ENCODE data around the gene MTREX. TPM values are rescaled to one million over a fixed set of nuclear protein-coding genes. Genes with fewer than 3 reads are reported as not detected.

MTREX gene
- total RNA-seq, 4 donors from 2014 or later = 57.2 to 124 (median 61.5) TPM

- Histone ChIP-seq H3K36me3 (peaks cover 0 to 14% (median 0%) of the 10 kb centered on the region in 3 donors), H3K9me3 (no peaks in the 10 kb centered on the region), H3K4me3 (no peak overlapping the region), H3K27ac (no peak overlapping the region), H3K4me1 (peaks cover 0 to 29% (median 1%) of the 10 kb centered on the region in 4 donors), H3K27me3 (no peaks in the 10 kb centered on the region)
- TF ChIP-seq POLR2A (IDR thresholded peaks at IDR 0.05) (no peak), CTCF (IDR thresholded peaks at IDR 0.05) (no peak)
- DNase-seq = no peak
Measured at GRCh38 chr5:55432549-55432948, 124.8 kb downstream of the MTREX start.

- Histone ChIP-seq H3K4me3 (no peak overlapping the region), H3K9me3 (no peaks in the 10 kb centered on the region), H3K36me3 (peaks cover 0 to 18% (median 0%) of the 10 kb centered on the region in 3 donors), H3K4me1 (peaks cover 0 to 14% (median 1%) of the 10 kb centered on the region in 4 donors), H3K27ac (peak overlapping the region; percentile 52 to 83 (median 62)), H3K27me3 (no peaks in the 10 kb centered on the region)
- no peak for DNase-seq
- TF ChIP-seq CTCF (IDR thresholded peaks at IDR 0.05) = no peak
- no peak for TF ChIP-seq POLR2A (IDR thresholded peaks at IDR 0.05)
Measured at GRCh38 chr5:55437452-55437851, 129.7 kb downstream of the MTREX start.

- peak overlapping the region; percentile 52 to 83 (median 62) for H3K27ac ChIP-seq
- TF ChIP-seq POLR2A (IDR thresholded peaks at IDR 0.05) = no peak
- no peak for TF ChIP-seq CTCF (IDR thresholded peaks at IDR 0.05)
- no peak for DNase-seq
- no peaks in the 10 kb centered on the region for H3K27me3 ChIP-seq
- no peaks in the 10 kb centered on the region for H3K9me3 ChIP-seq
- H3K36me3 ChIP-seq = peaks cover 0 to 18% (median 0%) of the 10 kb centered on the region in 3 donors
- no peak overlapping the region for H3K4me3 ChIP-seq
- peaks cover 0 to 14% (median 1%) of the 10 kb centered on the region in 4 donors for H3K4me1 ChIP-seq
Measured at GRCh38 chr5:55437859-55438206, 130.0 kb downstream of the MTREX start.

GRCh38 chr5:55438998-55439397, 131.2 kb downstream of the MTREX start:
- Histone ChIP-seq H3K36me3 (peaks cover 0 to 18% (median 0%) of the 10 kb centered on the region in 3 donors), H3K27ac (peak overlapping the region; percentile 52 to 83 (median 60)), H3K4me1 (peaks cover 0 to 14% (median 1%) of the 10 kb centered on the region in 4 donors), H3K4me3 (no peak overlapping the region), H3K27me3 (no peaks in the 10 kb centered on the region), H3K9me3 (no peaks in the 10 kb centered on the region)
- DNase-seq = no peak
- TF ChIP-seq POLR2A (IDR thresholded peaks at IDR 0.05) (no peak), CTCF (IDR thresholded peaks at IDR 0.05) (no peak)

- DNase-seq = no peak
- TF ChIP-seq CTCF (IDR thresholded peaks at IDR 0.05) = no peak
- no peak for TF ChIP-seq POLR2A (IDR thresholded peaks at IDR 0.05)
- H3K36me3 ChIP-seq = peaks cover 0 to 18% (median 0%) of the 10 kb centered on the region in 3 donors
- no peaks in the 10 kb centered on the region for H3K27me3 ChIP-seq
- peaks cover 0 to 14% (median 0%) of the 10 kb centered on the region in 4 donors for H3K4me1 ChIP-seq
- H3K27ac ChIP-seq = peak overlapping the region; percentile 29 to 83 (median 50)
- H3K4me3 ChIP-seq = no peak overlapping the region
- H3K9me3 ChIP-seq = no peaks in the 10 kb centered on the region
Measured at GRCh38 chr5:55440188-55440646, 132.4 kb downstream of the MTREX start.

Measured in Peyer's patch (tissue), 4 donors.